ENCODE data around the gene TRAPPC3L.

Gene TRAPPC3L

GRCh38 chr6:116545651-116546050 lies at the start of gene TRAPPC3L:
Gene TRAPPC3L, minus strand, starts transcription at chr6:116545684. Its CDS starts 170 bp downstream, at chr6:116545514.
- no peak for DNase-seq (ENCODE audit: low spot score)

DNA sequence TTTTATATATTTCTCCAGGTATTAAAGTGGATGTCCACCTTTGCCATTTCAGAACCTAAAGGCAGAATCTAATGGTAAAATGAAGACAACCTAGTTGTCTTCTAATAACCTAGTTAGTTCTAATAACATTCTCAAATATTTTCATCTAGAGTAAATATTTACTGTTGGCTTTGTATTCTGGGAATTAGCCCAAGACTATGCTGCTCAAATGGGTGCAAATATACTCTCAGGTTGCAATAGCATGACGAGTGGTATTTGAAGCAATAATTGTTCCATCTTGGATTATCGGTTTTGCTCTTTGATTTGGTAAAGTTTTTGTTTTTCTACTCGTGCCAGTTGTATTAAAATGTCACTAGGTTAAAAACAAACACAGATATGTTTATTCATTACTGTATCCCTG lies 49.8 kb upstream of the TRAPPC3L start:
- no peak for DNase-seq (ENCODE audit: low spot score)

DNA sequence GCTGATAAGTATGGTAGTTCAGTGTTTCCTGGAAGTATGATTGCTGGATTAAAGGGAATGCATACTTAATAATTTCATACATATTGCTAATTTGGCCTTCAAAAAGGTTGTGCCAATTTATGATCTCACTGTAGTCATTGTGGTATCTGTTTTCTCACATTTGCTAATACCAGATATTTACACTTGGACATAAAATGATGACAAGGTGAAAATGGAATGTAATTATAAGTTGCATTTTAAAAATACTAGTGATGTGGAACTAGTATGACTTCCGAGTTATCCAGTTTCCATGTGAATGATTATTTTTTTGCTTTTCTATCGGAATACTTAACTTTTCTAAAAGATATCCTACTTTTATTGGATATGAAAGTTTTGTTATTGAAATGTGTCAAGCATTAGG lies 41.3 kb upstream of the TRAPPC3L start:
- DNase-seq (ENCODE audit: low spot score) = no peak

- DNase-seq (ENCODE audit: low spot score) = no peak
These were observed 40.8 kb upstream of the TRAPPC3L start for GRCh38 chr6:116586276-116586675.

GRCh38 chr6:116580198-116580597 lies 34.7 kb upstream of the TRAPPC3L start:
- no peak for DNase-seq (ENCODE audit: low spot score)

GRCh38 chr6:116579143-116579542 lies 33.7 kb upstream of the TRAPPC3L start:
- no peak for DNase-seq (ENCODE audit: low spot score)

- DNase-seq (ENCODE audit: low spot score) = no peak
These were observed 32.9 kb upstream of the TRAPPC3L start for GRCh38 chr6:116578335-116578734.

DNA sequence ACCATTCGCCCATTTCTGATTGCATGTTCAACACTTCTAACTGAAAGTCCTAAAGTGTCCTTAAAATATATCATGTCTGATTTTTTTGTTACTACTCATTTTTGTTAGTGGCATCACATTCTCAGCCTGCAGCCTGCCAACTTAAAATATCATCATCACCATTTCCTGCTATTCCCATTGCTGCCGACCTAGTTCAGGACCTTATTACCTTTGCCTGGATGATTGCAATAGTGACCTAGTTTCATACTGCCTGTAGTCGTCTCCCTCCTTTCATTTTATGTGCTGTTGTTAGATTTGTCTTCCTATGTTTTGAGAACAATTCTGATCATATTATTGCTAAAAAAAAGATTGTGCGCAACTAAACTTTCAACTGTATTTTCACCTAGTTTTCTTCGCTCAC lies 32.0 kb upstream of the TRAPPC3L start:
- DNase-seq (ENCODE audit: low spot score) = no peak

GRCh38 chr6:116575227-116575626 lies 29.7 kb upstream of the TRAPPC3L start:
- DNase-seq (ENCODE audit: low spot score) = no peak

- no peak for DNase-seq (ENCODE audit: low spot score)
These were observed 26.7 kb upstream of the TRAPPC3L start for GRCh38 chr6:116572162-116572561.

GRCh38 chr6:116571683-116572000 lies 26.2 kb upstream of the TRAPPC3L start:
- no peak for DNase-seq (ENCODE audit: low spot score)

DNA sequence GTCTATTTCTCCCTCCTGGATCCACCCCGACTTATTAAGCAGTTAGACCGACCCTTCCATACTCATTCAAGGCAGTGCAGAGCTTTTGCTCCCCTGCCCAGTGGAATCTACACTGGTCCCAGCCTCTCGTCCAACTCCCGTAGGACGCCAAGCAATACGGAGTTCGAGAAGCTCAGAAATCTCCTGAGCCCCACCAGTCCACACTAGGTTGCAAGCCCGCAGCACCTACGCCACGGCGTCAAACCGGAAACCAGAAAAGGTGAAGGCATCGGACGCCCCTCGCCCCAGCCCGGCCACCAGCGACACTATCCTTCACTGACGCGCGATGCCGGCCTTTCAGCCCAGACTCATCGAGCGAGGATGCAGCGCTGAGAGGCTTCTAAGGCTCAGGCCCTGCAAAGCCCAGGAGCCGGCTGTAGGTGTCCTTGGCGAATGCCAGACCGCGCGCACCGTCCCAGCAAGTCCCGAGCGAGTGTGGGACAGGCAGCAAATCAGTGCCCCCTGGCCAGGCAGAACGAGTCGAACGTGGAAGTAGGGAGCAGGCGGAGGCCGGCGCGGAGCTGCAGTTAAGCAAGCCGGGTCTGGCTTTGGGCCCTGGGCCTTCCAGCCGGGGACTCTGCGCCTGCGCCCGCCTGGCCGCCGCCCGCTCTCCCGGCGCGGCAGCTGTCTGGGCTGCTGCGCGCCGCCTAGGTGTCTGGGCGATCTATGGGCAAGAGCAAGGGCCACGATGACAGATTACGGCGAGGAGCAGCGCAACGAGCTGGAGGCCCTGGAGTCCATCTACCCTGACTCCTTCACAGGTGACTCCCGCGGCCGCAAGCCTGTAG lies 25.6 kb upstream of the TRAPPC3L start, which contains the start of gene RWDD1:
Gene RWDD1 (plus strand): TSS at position 649 of the 827 bp plus-strand sequence. CDS start 79 bp downstream, at position 728.
- DNase-seq (ENCODE audit: low spot score) = peak; percentile 98

DNA sequence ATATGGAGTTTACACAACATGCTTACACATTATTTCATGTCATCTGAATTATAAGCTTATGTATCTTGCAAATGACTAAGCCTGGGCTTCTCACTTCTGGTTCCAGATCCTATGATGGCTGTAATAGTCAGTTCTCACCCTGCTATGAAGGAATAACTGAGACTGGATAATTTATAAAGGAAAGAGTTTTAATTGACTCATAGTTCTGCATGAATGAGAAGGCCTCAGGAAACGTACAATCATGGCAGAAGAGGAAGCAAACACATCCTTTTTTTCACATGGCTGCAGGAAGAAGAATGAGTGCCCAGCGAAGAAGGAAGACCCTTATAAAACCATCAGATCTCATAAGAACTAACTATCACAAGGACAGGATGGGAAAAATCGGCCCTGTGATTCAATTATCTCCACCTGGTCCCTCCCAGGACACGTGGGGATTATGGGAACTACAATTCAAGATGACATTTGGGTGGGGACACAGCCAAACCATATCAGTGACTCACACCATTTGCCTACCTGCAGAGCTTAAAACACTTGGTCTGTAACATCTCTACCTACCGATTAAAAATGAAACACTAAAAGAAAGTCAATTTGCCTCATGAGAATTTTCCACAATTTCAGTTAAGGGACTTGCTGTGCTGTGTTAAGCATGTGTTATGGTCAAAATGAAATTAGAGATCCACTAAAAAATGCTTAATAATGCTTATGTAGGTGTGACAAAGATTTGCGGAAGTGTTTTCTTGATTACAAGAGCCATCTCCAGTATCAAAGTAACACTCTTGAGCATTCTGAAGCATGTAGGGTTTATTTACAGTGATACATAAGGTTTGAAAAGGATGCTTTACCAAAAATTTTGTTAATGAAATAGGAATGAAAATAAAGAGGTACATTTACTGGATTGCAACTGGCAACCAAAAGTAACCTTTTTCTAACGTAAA lies 23.6 kb upstream of the TRAPPC3L start:
- DNase-seq (ENCODE audit: low spot score) = no peak

DNA sequence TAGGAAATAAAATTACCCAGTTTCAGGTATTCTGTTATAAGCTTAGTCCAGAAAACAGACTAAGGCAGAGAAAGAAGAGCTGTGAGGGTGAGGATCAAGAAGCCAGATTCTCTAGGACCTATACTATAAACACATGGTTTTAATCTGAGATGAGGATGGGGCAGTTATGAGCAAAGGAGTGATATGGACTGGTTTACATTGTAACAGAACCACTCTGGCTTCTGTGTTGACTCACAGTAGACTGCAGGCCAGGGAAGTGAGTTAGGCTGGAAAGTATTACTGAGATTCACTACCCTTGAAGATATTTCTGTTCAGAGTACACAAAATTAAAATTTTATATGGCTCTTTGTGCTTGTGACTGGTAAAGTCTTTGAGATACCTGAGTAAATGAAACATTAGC lies 22.6 kb upstream of the TRAPPC3L start:
- DNase-seq (ENCODE audit: low spot score) = no peak

GRCh38 chr6:116564921-116565872 lies 19.7 kb upstream of the TRAPPC3L start:
- no peak for DNase-seq (ENCODE audit: low spot score)

DNA sequence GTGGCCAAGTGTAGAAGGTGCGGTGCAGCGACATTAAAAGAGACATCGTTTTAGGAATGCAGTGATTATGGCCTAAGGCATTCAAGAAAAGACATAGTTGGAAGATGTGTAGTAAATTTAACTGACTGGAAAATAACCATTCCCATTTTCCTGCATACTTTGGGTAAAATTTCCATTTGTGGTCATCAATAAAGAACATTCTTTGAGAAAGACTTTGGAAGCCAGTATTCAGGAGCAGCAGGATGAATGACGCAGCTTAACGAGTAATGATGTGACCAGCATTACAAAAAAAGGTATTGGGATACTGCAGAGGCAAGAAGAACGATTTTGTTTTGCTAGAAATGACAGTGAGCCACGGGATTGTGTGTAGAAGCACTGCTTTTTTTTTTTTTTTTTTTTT lies 18.8 kb upstream of the TRAPPC3L start:
- DNase-seq (ENCODE audit: low spot score) = no peak

- no peak for DNase-seq (ENCODE audit: low spot score)
These were observed 18.3 kb upstream of the TRAPPC3L start for GRCh38 chr6:116563830-116564229.

GRCh38 chr6:116562614-116563013 lies 17.1 kb upstream of the TRAPPC3L start:
- DNase-seq (ENCODE audit: low spot score) = no peak

GRCh38 chr6:116562019-116562403 lies 16.5 kb upstream of the TRAPPC3L start:
- DNase-seq (ENCODE audit: low spot score) = no peak

DNA sequence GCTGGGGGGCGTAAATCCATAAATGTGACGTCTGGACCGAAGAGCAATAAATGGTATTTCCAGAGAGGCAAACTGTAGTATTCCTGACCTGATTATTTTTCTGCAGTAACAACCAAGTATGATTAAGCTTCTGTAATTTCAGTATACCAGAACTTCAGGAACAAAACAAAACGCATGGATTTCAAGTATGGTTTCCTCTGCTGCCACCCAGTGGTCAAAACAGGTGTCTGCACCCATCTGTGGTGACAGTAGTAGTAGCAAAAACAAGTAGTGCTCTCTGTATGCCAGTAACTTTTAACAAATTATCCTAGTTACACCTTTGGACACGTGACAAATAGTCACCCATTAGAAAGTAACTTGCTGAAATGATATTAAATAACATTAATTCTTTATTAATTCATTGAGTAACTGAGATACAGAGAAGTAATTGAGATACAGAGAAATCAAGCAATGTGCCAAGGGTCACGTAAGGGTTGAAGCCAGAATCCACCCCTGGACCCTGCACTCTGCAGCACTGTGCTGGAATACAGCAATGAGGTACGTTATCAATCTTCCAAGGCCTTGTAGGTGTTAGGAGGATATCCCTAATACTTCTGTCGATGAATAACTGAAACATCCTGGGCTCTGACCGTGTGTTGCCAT lies 16.0 kb upstream of the TRAPPC3L start:
- peak; percentile 79 for DNase-seq (ENCODE audit: low spot score)

- DNase-seq (ENCODE audit: low spot score) = no peak
These were observed 14.6 kb upstream of the TRAPPC3L start for GRCh38 chr6:116560130-116560529.
